Neural cell (in vitro differentiated cells): Measurements from ENCODE around the gene OR52W1. TPM values are rescaled to one million over a fixed set of nuclear protein-coding genes. Genes with fewer than 3 reads are reported as not detected.

Experiments
- H2AFZ ChIP-seq: fragments of 200-600, 300-800 bp; sonication (generic), shearing (Covaris generic); 2 replicates; pipeline ENCODE4 v1.6.0; 2014; ENCODE audit warnings: low read depth, mild to moderate bottlenecking, antibody characterized with exemption, low read length, moderate library complexity
- H3F3A ChIP-seq: fragments of 200-600 bp; shearing (Covaris generic); 2 replicates; pipeline ENCODE4 v1.6.1; 2016; ENCODE audit warnings: mild to moderate bottlenecking, moderate library complexity, mixed read lengths, antibody characterized with exemption, low read length; ENCODE audit not compliant: insufficient read depth, poor library complexity, severe bottlenecking
- H3K27ac ChIP-seq: fragments of 200-600, 300-800 bp; sonication (generic), shearing (Covaris generic); 2 replicates; pipeline ENCODE4 v1.5.1; 2014; ENCODE audit warnings: mild to moderate bottlenecking, low read length, moderate library complexity
- H3K27me3 ChIP-seq: fragments of 300-800, 200-600 bp; sonication (generic), shearing (Covaris generic); 2 replicates; pipeline ENCODE4 v1.6.0; 2014; ENCODE audit warnings: mild to moderate bottlenecking, low read depth, low read length, moderate library complexity; ENCODE audit not compliant: insufficient read depth
- H3K36me3 ChIP-seq: fragments of 300-800, 200-600 bp; sonication (generic), shearing (Covaris generic); 2 replicates; pipeline ENCODE4 v1.5.1; 2014; ENCODE audit warnings: mild to moderate bottlenecking, antibody characterized with exemption, low read length, moderate library complexity; ENCODE audit not compliant: insufficient read depth
- H3K4me2 ChIP-seq: fragments of 300-800, 200-600 bp; sonication (generic), shearing (Covaris generic); 2 replicates; pipeline ENCODE4 v1.6.0; 2014; ENCODE audit warnings: mild to moderate bottlenecking, low read length
- H3K4me3 ChIP-seq: fragments of 300-800, 200-600 bp; sonication (generic), shearing (Covaris generic); 2 replicates; pipeline ENCODE4 v1.5.1; 2014; ENCODE audit warnings: mild to moderate bottlenecking, low read length, moderate library complexity
- H3K79me2 ChIP-seq: fragments of 200-600 bp; shearing (Covaris generic); replicated peaks from 2 replicates; pipeline ENCODE4 v1.6.0; 2014; ENCODE audit warnings: mild to moderate bottlenecking, low read length, moderate library complexity; ENCODE audit not compliant: insufficient read depth
- H3K9ac ChIP-seq: fragments of 300-800, 200-600 bp; sonication (generic), shearing (Covaris generic); 2 replicates; pipeline ENCODE4 v1.6.1; 2016; ENCODE audit warnings: mild to moderate bottlenecking, low read length, mixed read lengths
- H3K9me2 ChIP-seq: fragments of 200-600 bp; shearing (Covaris generic); 2 replicates; pipeline ENCODE4 v1.6.1; 2016; ENCODE audit warnings: mild to moderate bottlenecking, low read length, mixed read lengths; ENCODE audit not compliant: insufficient read depth
- H3K9me3 ChIP-seq: fragments of 200-600, 300-800 bp; sonication (generic), shearing (Covaris generic); 2 replicates; pipeline ENCODE4 v1.6.1; 2016; ENCODE audit warnings: mild to moderate bottlenecking, mixed run types, low read length, moderate library complexity, mixed read lengths
- H4K20me1 ChIP-seq: fragments of 200-600 bp; shearing (Covaris generic); 2 replicates; pipeline ENCODE4 v1.6.1; 2016; ENCODE audit warnings: mild to moderate bottlenecking, mixed run types; ENCODE audit not compliant: insufficient read depth
- EP300 ChIP-seq: fragments of 450-650 bp; conservative IDR thresholded peaks from 2 replicates; pipeline ENCODE4 v1.6.1; 2014; ENCODE audit warnings: antibody characterized with exemption, mild to moderate bottlenecking, moderate library complexity; ENCODE audit not compliant: poor library complexity, severe bottlenecking
- EZH2 ChIP-seq: fragments of 200-600, 300-800 bp; shearing (Covaris generic), sonication (generic); IDR thresholded peaks from 2 replicates; pipeline ENCODE4 v1.6.1; 2014; ENCODE audit warnings: antibody characterized with exemption, low read length, borderline replicate concordance, mild to moderate bottlenecking; ENCODE audit not compliant: insufficient read depth, poor library complexity, severe bottlenecking
- MXI1 ChIP-seq: fragments of 450-650 bp; conservative IDR thresholded peaks from 2 replicates; pipeline ENCODE4 v1.6.1; 2014; ENCODE audit warnings: antibody characterized with exemption, mild to moderate bottlenecking; ENCODE audit not compliant: poor library complexity, severe bottlenecking
- POLR2AphosphoS5 ChIP-seq: IDR thresholded peaks from 2 replicates; pipeline ENCODE4 v1.6.1; 2012
- RAD21 ChIP-seq: fragments of 450-650 bp; conservative IDR thresholded peaks from 2 replicates; pipeline ENCODE4 v1.6.1; 2014; ENCODE audit warnings: antibody characterized with exemption, mild to moderate bottlenecking, moderate library complexity
- SMC3 ChIP-seq: fragments of 450-650 bp; conservative IDR thresholded peaks from 2 replicates; pipeline ENCODE4 v1.6.1; 2014; ENCODE audit warnings: antibody characterized with exemption, mild to moderate bottlenecking, moderate library complexity; ENCODE audit not compliant: poor library complexity
- TAF1 ChIP-seq: IDR thresholded peaks from 2 replicates; pipeline ENCODE4 v1.6.1; 2012; ENCODE audit warnings: low read depth
- polyA plus RNA-seq: library from polyadenylated mRNA; depleted of rRNA; stranded (reverse); fragments of >200 nt; gene quantifications from 2 replicates; pipeline ENCODE4 v1.2.3, GENCODE V29; 2014
- TF ChIP-seq, protein P1 (sequence below): fragments of 450-650 bp; IDR thresholded peaks from 2 replicates; pipeline ENCODE4 v1.5.1; 2014; ENCODE audit warnings: antibody characterized with exemption, mild to moderate bottlenecking, moderate library complexity; ENCODE audit not compliant: poor library complexity, severe bottlenecking
- TF ChIP-seq, protein P2 (sequence below): IDR thresholded peaks from 2 replicates; pipeline ENCODE4 v1.6.1; 2012; ENCODE audit warnings: borderline replicate concordance

Gene OR52W1
- polyA plus RNA-seq, 1 donor from 2014 or later: not detected

DNA sequence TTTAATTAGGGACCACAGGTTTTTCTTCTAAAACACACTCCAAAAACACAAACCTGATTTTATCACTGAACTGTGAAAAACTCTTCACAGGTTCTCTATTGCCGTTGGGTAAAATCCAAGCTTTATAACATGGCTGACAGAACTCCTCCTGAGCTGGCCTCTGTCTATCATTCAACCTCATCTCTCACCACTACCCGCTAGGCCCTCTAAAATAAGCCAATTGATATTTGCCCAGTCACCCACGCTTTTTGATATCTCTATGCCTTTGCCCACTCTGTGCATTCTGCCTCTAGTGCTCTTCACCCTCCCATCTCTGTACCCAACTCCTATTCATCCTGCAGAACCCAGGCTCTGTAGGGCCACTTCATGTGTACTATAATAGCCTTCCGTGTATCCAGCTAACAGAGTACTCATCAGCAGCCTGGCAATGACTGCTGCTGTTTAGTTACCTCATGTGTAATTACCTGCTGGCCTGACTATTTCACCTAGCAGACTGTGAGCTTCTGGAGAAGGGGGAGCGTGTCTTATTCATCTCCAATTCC is 38.8 kb downstream of the OR52W1 start:
- Histone ChIP-seq H3K4me3 (no peak overlapping the region), H3K4me2 (no peak overlapping the region), H3K79me2 (peaks cover 14% of the 10 kb centered on the region), H3K27ac (no peak overlapping the region), H3K27me3 (no peaks in the 10 kb centered on the region), H3K36me3 (no peaks in the 10 kb centered on the region), H3K9me2 (no peaks in the 10 kb centered on the region), H3K9ac (no peak overlapping the region), H2AFZ (no peak overlapping the region), H4K20me1 (no peaks in the 10 kb centered on the region), H3F3A (no peaks in the 10 kb centered on the region), H3K9me3 (no peaks in the 10 kb centered on the region)
- TF ChIP-seq, protein P1, sequence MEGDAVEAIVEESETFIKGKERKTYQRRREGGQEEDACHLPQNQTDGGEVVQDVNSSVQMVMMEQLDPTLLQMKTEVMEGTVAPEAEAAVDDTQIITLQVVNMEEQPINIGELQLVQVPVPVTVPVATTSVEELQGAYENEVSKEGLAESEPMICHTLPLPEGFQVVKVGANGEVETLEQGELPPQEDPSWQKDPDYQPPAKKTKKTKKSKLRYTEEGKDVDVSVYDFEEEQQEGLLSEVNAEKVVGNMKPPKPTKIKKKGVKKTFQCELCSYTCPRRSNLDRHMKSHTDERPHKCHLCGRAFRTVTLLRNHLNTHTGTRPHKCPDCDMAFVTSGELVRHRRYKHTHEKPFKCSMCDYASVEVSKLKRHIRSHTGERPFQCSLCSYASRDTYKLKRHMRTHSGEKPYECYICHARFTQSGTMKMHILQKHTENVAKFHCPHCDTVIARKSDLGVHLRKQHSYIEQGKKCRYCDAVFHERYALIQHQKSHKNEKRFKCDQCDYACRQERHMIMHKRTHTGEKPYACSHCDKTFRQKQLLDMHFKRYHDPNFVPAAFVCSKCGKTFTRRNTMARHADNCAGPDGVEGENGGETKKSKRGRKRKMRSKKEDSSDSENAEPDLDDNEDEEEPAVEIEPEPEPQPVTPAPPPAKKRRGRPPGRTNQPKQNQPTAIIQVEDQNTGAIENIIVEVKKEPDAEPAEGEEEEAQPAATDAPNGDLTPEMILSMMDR: no peak
- TF ChIP-seq RAD21 (no peak), POLR2AphosphoS5 (no peak), EP300 (no peak)

DNA sequence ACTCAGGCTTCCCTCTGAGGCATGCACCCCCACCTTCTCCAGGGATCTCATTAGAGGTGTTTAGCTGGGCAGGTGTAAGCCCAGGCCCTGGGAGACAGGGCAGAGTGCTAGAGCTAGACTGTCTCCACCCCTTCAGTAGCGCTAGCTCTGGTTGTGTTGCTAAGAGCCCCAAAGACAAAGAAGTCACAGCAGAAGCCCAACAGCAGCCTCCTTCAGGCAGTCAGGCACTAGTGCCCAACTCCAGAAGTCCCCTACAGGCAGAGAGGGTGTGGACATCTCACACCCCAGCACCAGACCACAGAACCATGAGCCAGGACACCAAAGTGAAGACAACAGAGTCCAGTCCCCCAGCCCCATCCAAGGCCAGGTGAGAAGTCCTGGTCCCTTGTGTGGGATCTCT is 39.9 kb downstream of the OR52W1 start, which contains the start of gene CNGA4:
CNGA4 (plus strand) TSS at position 188 of the 400 bp plus-strand sequence; CDS start at position 306, 118 bp downstream.
- H4K20me1 ChIP-seq: no peaks in the 10 kb centered on the region

More for the DNA sequence above, 39.9 kb downstream of the OR52W1 start, which contains the start of gene CNGA4:
- no peak within 1 kb of the TSS for H3K9ac ChIP-seq
- H3F3A ChIP-seq: no peaks in the 10 kb centered on the region
- H3K9me3 ChIP-seq: no peaks in the 10 kb centered on the region
- no peak within 1 kb of the TSS for H3K4me3 ChIP-seq
- no peak within 1 kb of the TSS for H3K27ac ChIP-seq
- peaks cover 3% of the 10 kb centered on the region for H3K79me2 ChIP-seq
- H3K27me3 ChIP-seq: no peaks in the 10 kb centered on the region
- H3K36me3 ChIP-seq: no peaks in the 10 kb centered on the region
- no peak within 1 kb of the TSS for H3K4me2 ChIP-seq
- no peak within 1 kb of the TSS for H2AFZ ChIP-seq
- H3K9me2 ChIP-seq: no peaks in the 10 kb centered on the region
- TF ChIP-seq TAF1 (no peak), POLR2AphosphoS5 (no peak), SMC3 (no peak), EP300 (no peak), EZH2 (no peak), RAD21 (no peak), MXI1 (no peak)
- TF ChIP-seq, protein P1: no peak
- TF ChIP-seq, protein P2, sequence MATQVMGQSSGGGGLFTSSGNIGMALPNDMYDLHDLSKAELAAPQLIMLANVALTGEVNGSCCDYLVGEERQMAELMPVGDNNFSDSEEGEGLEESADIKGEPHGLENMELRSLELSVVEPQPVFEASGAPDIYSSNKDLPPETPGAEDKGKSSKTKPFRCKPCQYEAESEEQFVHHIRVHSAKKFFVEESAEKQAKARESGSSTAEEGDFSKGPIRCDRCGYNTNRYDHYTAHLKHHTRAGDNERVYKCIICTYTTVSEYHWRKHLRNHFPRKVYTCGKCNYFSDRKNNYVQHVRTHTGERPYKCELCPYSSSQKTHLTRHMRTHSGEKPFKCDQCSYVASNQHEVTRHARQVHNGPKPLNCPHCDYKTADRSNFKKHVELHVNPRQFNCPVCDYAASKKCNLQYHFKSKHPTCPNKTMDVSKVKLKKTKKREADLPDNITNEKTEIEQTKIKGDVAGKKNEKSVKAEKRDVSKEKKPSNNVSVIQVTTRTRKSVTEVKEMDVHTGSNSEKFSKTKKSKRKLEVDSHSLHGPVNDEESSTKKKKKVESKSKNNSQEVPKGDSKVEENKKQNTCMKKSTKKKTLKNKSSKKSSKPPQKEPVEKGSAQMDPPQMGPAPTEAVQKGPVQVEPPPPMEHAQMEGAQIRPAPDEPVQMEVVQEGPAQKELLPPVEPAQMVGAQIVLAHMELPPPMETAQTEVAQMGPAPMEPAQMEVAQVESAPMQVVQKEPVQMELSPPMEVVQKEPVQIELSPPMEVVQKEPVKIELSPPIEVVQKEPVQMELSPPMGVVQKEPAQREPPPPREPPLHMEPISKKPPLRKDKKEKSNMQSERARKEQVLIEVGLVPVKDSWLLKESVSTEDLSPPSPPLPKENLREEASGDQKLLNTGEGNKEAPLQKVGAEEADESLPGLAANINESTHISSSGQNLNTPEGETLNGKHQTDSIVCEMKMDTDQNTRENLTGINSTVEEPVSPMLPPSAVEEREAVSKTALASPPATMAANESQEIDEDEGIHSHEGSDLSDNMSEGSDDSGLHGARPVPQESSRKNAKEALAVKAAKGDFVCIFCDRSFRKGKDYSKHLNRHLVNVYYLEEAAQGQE: no peak
